ENCODE data around the gene VPS35L.

VPS35L gene, protein sequence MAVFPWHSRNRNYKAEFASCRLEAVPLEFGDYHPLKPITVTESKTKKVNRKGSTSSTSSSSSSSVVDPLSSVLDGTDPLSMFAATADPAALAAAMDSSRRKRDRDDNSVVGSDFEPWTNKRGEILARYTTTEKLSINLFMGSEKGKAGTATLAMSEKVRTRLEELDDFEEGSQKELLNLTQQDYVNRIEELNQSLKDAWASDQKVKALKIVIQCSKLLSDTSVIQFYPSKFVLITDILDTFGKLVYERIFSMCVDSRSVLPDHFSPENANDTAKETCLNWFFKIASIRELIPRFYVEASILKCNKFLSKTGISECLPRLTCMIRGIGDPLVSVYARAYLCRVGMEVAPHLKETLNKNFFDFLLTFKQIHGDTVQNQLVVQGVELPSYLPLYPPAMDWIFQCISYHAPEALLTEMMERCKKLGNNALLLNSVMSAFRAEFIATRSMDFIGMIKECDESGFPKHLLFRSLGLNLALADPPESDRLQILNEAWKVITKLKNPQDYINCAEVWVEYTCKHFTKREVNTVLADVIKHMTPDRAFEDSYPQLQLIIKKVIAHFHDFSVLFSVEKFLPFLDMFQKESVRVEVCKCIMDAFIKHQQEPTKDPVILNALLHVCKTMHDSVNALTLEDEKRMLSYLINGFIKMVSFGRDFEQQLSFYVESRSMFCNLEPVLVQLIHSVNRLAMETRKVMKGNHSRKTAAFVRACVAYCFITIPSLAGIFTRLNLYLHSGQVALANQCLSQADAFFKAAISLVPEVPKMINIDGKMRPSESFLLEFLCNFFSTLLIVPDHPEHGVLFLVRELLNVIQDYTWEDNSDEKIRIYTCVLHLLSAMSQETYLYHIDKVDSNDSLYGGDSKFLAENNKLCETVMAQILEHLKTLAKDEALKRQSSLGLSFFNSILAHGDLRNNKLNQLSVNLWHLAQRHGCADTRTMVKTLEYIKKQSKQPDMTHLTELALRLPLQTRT

GRCh38 chr16:19555186-19555937, at the start of gene VPS35L:
TSS of gene VPS35L (plus strand) at chr16:19555703. CDS start at chr16:19555730, 27 bp downstream.
- peak; percentile 85 to 90 for DNase-seq (ENCODE audit: low read depth in 2 of 2, low spot score in 1 of 2)

DNA sequence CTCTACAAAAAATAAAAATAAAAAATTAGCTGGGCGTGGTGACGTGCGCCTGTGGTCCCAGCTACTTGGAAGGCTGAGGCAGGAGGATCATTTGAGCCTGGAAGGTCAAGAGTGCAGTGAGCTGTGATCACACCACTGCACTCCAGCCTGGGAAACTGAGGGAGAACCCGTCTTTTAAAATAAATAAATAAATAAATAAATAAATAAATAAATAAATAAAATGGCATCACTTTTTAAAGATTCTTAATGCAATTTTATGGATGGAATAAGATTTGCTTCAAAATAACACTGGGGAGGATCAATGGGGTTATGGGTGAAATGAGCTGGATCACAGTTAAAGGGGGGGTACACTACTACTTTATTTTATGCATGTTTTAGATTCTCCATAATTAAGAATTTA, 48.5 kb upstream of the VPS35L start:
- no peak for DNase-seq (ENCODE audit: low read depth in 2 of 2, low spot score in 1 of 2)

GRCh38 chr16:19507867-19508266, 47.6 kb upstream of the VPS35L start:
- no peak for DNase-seq (ENCODE audit: low read depth in 2 of 2, low spot score in 1 of 2)

GRCh38 chr16:19512297-19512696, 43.2 kb upstream of the VPS35L start:
- DNase-seq (ENCODE audit: low read depth in 2 of 2, low spot score in 1 of 2), result no peak

DNA sequence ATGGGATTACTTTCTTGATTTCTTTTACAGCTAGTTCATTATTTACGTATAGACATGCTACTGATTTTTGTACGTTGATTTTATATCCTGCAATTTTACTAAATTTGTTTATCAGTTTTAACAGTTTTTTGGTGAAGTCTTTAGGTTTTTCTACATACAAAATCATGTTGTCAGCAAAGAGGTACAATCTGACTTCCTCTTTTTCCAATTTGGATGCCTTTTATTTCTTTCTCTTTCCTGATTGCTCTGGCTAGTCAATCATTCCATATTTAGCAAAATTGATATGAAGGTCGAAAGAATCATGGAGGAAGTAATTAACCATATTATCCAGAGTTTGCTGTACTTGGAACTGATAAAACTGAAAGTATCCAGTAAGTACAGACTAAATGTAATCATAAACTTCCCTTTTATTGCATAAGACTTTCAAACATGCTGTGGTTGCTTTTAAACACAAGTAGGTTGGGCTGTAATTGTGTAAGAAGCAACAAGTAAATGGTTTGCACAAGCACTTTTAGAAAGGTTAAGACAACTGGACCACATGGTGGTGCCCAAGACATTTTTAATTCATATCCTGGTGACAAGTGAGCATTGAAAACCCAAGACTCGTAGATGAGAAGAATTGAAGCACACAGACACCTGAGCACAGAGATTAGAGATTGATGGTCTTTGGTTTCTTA, 42.0 kb upstream of the VPS35L start:
- DNase-seq (ENCODE audit: low read depth in 2 of 2, low spot score in 1 of 2), result no peak

GRCh38 chr16:19515757-19516156, 39.7 kb upstream of the VPS35L start:
- DNase-seq (ENCODE audit: low read depth in 2 of 2, low spot score in 1 of 2), result no peak

DNA sequence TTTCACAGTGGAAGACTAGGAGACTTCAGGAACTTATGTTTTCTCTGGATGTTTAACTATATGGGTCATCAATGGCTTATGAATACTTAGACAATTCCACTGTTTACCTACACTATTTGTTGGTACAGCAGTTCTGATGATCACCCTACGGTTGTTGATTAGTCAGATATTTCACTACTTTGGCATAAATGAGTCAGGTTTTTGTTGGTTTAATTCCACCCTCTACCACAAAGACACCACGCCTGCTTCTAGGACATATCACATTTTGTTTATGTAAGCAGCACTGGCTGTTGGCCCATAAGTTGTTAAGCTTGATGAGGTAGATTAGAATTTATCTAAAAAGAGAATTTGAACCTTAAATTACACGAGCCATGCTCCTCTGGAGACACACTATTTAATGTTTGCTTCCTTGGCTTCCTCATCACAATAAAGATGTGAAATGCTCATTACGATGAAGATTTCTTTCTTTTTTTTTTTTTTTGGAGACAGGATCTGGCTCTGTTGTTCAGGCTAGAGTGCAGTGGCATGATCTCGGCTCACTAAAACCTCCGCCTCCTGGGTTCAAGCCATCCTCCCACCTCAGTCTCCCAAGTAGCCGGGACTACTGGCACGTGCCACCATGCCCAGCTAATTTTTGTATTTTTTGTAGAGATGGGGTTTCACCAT, 37.9 kb upstream of the VPS35L start:
- DNase-seq (ENCODE audit: low read depth in 2 of 2, low spot score in 1 of 2), result no peak

DNA sequence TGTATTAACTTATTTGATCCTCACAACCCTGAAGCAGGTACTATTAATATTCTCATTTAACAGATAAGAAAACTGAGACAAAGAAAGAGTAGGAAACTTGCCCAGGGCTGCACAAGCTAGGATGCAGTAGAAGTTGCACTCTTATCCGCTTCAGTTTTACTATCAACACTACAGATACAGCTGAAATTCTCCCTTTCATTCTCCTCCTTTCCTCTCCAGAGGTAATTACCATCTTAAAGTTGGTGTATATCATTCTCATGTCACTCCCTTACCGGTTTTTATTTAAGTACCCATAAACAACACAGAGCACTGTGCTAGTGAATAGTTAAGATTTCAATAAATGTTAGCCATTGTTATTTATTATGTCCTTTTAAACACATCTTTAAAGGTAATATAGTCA, 37.1 kb upstream of the VPS35L start:
- no peak for DNase-seq (ENCODE audit: low read depth in 2 of 2, low spot score in 1 of 2)

DNA sequence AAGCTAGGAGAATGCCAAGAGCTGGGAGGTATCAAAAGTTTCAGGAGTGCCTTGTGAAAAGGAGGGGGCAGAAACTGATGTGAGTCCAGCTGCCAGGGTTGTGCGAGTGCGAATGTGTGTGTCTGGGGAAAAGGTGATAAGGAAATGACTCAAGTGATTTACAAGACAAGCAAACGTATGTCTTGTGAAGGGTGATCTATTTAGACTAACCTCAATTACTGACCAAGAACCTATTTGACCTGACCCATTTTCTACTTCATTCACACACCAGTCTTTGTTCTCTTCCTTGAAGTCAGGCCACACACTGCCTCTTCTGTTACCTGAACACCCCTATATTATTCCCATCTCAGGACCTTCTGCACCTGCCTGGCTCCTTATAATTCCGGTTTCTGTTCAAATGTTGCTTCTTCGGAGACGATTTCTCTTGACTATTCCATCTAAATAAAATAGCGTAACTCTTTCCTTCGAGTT, 34.6 kb upstream of the VPS35L start:
- DNase-seq (ENCODE audit: low read depth in 2 of 2, low spot score in 1 of 2), result no peak

GRCh38 chr16:19521471-19522396, 33.8 kb upstream of the VPS35L start, which contains the start of gene GDE1:
TSS of gene GDE1 (minus strand) at chr16:19522098. CDS start at chr16:19521964, 134 bp downstream.
- peak; percentile 81 to 88 for DNase-seq (ENCODE audit: low read depth in 2 of 2, low spot score in 1 of 2)

GRCh38 chr16:19522397-19522732, 33.1 kb upstream of the VPS35L start:
- DNase-seq (ENCODE audit: low read depth in 2 of 2, low spot score in 1 of 2), result no peak

- no peak for DNase-seq (ENCODE audit: low read depth in 2 of 2, low spot score in 1 of 2)
These were observed 32.7 kb upstream of the VPS35L start for GRCh38 chr16:19522760-19523159.

- no peak for DNase-seq (ENCODE audit: low read depth in 2 of 2, low spot score in 1 of 2)
These were observed 32.3 kb upstream of the VPS35L start for GRCh38 chr16:19523184-19523558.

GRCh38 chr16:19523559-19524355, 31.7 kb upstream of the VPS35L start, which contains the start of gene CCP110:
TSS of gene CCP110 (plus strand) at chr16:19523942. CDS start at chr16:19527882, 3,940 bp downstream.
- peak; percentile 87 to 88 for DNase-seq (ENCODE audit: low read depth in 2 of 2, low spot score in 1 of 2)

GRCh38 chr16:19524356-19524615, 31.2 kb upstream of the VPS35L start:
- no peak for DNase-seq (ENCODE audit: low read depth in 2 of 2, low spot score in 1 of 2)

GRCh38 chr16:19524616-19525384, 30.7 kb upstream of the VPS35L start:
- no peak for DNase-seq (ENCODE audit: low read depth in 2 of 2, low spot score in 1 of 2)

- DNase-seq (ENCODE audit: low read depth in 2 of 2, low spot score in 1 of 2), result no peak
These were observed 30.1 kb upstream of the VPS35L start for GRCh38 chr16:19525385-19525723.

DNA sequence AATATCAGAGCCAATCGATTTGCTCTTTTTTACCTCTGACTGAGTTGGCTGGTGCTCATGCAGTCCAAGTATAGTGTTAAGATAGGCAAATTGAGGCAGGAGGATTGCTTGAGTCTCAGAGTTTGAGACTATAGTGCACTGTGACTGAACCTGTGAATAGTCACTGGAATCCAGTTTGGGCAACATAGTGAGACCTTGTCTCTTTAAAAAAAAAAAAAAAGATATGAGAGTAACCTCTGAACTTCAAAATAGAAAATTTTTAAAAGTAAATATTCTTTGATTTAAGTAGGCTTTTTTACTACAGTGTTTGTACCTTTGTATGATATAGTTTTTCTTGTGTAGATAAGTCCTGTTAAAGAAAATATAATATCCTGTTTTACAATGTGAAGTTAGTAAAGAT, 28.3 kb upstream of the VPS35L start:
- DNase-seq (ENCODE audit: low read depth in 2 of 2, low spot score in 1 of 2), result no peak
